Nephron progenitor cell (in vitro differentiated cells): ENCODE measurements around the gene CBX7.

Source experiments
- DNase-seq: peaks from one replicate; pipeline ENCODE4 v3.0.0; 2021
- H3K27ac Mint-ChIP-seq: 2 replicates; pipeline ENCODE4 v1.8.0; 2021; ENCODE audit warnings: mild to moderate bottlenecking, moderate library complexity, mixed read lengths
- H3K27me3 Mint-ChIP-seq: 2 replicates; pipeline ENCODE4 v1.8.0; 2021; ENCODE audit warnings: mild to moderate bottlenecking, low read depth, mixed read lengths; ENCODE audit not compliant: poor library complexity
- H3K36me3 Mint-ChIP-seq: 2 replicates; pipeline ENCODE4 v1.8.0; 2021; ENCODE audit warnings: low read depth, mixed read lengths
- H3K4me1 Mint-ChIP-seq: 2 replicates; pipeline ENCODE4 v1.8.0; 2021; ENCODE audit warnings: mixed read lengths
- H3K4me3 Mint-ChIP-seq: 2 replicates; pipeline ENCODE4 v1.8.0; 2021; ENCODE audit warnings: mild to moderate bottlenecking, moderate library complexity, mixed read lengths
- H3K9me3 Mint-ChIP-seq: 2 replicates; pipeline ENCODE4 v1.8.0; 2021; ENCODE audit warnings: mild to moderate bottlenecking, moderate library complexity, mixed read lengths
- TF ChIP-seq, protein P1 (sequence below): fragments of 200-600 bp; sonication (generic); IDR thresholded peaks from 2 replicates; pipeline ENCODE4 v1.5.0; 2021; ENCODE audit warnings: antibody characterized with exemption

The CBX7 gene

DNA sequence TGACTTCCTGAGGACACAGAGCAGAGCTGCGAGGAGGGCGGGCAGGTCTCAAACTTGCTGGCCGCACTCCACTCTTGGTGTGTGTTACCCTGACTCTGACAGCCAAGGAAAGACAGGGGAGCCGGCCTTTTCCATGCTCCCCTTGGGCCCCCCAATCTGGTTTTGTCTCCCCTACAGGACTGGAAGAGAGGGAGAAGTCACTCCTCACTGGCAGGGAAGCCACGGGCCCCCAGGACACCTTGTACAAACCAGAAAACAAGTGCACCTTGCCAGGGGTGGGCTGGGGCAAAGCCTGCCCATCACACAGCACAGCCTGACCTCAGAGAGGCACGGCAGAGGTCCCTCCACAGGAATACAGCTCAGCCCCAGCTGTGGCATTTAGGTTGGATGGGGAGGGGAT, 20.2 kb downstream of the CBX7 start:
- Mint-ChIP-seq H3K36me3 (no peaks in the 10 kb centered on the region), H3K27ac (no peak overlapping the region), H3K9me3 (peaks cover 5% of the 10 kb centered on the region), H3K27me3 (peaks cover 8% of the 10 kb centered on the region), H3K4me1 (peaks cover 48% of the 10 kb centered on the region), H3K4me3 (no peak overlapping the region)
- no peak for DNase-seq
- TF ChIP-seq, protein P1, sequence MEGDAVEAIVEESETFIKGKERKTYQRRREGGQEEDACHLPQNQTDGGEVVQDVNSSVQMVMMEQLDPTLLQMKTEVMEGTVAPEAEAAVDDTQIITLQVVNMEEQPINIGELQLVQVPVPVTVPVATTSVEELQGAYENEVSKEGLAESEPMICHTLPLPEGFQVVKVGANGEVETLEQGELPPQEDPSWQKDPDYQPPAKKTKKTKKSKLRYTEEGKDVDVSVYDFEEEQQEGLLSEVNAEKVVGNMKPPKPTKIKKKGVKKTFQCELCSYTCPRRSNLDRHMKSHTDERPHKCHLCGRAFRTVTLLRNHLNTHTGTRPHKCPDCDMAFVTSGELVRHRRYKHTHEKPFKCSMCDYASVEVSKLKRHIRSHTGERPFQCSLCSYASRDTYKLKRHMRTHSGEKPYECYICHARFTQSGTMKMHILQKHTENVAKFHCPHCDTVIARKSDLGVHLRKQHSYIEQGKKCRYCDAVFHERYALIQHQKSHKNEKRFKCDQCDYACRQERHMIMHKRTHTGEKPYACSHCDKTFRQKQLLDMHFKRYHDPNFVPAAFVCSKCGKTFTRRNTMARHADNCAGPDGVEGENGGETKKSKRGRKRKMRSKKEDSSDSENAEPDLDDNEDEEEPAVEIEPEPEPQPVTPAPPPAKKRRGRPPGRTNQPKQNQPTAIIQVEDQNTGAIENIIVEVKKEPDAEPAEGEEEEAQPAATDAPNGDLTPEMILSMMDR, result no peak

DNA sequence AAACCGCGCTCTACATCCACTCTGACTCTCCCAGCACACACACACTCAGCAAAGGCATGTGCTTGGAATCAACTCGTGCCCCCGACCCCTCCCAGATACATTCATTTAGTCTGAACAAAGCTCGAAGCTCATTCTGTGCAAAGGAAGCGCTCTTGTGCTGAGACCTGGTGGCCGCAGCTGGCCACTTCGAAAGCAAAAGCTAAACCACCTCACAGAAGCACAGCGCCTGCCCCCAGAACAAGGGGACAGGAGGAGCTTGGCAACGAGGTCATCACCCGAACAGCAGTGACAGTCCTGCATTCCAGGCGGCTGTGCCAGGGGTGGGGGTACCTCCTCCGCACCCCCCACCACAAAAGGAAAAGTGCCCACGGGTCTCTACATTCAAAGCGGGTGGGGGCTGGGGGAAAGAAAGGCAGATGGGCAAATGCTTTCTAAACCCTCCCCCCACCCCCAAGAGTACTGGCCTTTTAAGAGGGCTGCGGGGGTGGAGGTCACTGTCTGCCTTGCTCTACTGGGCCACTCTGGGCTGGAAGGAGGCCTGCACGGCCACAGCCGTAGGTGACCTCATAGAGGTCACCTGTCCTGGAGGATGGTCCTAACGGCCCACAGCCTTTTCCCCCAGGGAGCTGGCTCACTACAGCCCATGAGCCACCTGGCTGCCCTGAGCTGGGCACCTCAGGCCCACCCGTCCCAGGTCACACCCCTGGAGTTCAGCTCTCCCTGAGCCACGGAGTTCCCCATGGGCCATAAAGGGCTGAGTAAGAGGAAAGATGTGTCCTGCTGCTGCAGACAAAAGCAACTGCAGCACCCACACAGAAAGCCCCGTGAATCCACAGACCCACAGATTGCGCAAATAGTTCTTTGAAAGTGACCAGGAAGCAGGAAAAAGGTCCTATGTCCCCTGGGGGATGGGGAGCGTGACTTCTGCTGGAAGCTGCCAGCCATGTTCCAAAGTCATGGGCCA, 21.3 kb downstream of the CBX7 start:
- H3K36me3 Mint-ChIP-seq, result no peaks in the 10 kb centered on the region
- H3K9me3 Mint-ChIP-seq, result peaks cover 5% of the 10 kb centered on the region
- TF ChIP-seq, protein P1, result no peak
- DNase-seq, result no peak
- peaks cover 8% of the 10 kb centered on the region for H3K27me3 Mint-ChIP-seq
- peak overlapping the region; percentile 43 for H3K4me3 Mint-ChIP-seq
- peak overlapping the region; percentile 83 for H3K27ac Mint-ChIP-seq
- peaks cover 55% of the 10 kb centered on the region for H3K4me1 Mint-ChIP-seq

DNA sequence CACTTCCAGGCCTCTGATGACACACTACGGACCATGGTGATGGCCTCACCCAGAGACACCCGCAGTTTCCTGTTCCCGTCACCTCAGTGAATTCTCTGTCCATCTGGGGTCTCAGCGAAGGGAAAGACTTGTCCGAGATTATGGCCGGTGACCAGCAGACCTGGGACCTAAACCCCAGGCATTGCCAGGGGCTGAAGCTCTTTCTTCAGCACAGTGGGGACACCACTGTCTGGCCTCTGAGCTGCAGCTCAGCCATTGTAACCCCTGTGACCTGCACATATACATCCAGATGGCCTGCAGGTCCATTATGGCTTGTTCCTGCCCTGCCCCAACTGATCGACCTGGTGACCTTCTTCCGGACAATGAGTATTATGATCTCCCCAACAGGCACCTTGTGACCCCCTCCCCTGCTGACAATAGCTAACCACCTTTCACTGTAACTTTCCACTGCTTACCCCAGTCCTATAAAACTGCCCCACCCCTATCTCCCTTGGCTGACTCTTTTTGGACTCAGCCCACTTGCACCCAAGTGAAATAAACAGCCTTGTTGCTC, 22.3 kb downstream of the CBX7 start:
- Mint-ChIP-seq H3K36me3 (no peaks in the 10 kb centered on the region), H3K4me3 (peak overlapping the region; percentile 43), H3K27me3 (peaks cover 7% of the 10 kb centered on the region), H3K9me3 (peaks cover 5% of the 10 kb centered on the region), H3K4me1 (peaks cover 53% of the 10 kb centered on the region), H3K27ac (peak overlapping the region; percentile 49)
- TF ChIP-seq, protein P1, result no peak
- no peak for DNase-seq

DNA sequence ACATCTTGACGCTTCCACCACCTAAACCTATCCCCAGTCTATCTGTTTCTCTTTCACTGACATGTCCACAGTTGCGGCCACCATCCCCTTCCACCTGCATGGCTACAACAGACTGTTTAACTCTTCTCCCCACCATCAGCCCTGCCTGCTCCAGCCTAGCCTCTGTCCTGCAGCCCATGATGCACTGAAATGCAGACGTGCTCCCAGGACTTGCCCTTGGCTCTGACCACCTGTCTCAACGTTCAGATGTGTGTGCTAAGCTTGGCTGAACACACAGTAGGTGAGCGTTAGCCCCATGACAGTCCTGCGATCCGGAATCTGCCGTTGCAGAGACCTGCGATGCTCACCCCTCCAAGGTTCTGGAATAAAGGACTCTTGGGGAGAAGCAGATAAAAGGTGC, 22.7 kb downstream of the CBX7 start:
- peaks cover 4% of the 10 kb centered on the region for H3K27me3 Mint-ChIP-seq
- no peaks in the 10 kb centered on the region for H3K36me3 Mint-ChIP-seq
- no peak overlapping the region for H3K4me3 Mint-ChIP-seq
- H3K4me1 Mint-ChIP-seq, result peaks cover 48% of the 10 kb centered on the region
- peaks cover 5% of the 10 kb centered on the region for H3K9me3 Mint-ChIP-seq
- TF ChIP-seq, protein P1, result no peak
- H3K27ac Mint-ChIP-seq, result no peak overlapping the region
- no peak for DNase-seq

DNA sequence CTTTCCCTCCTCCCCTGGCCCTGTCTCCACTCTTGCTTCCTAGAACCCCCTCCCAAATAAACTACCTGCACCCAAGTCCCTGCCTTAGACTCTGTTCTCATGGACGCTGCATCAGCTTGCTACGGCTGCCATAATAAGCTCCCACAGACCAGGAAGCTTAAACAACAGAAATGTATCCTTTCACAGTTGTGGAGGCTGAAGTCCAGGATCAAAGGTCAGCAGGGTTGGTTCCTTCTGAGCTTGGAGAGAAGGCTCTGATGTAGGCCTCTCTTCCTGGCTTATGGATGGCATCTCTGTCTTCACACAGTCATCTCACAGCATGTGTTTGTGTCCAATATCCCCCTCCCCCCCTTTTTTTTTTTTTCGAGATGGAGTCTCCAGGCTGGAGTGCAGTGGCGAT, 23.4 kb downstream of the CBX7 start:
- DNase-seq, result no peak
- H3K4me3 Mint-ChIP-seq, result no peak overlapping the region
- H3K27ac Mint-ChIP-seq, result no peak overlapping the region
- H3K4me1 Mint-ChIP-seq, result peaks cover 55% of the 10 kb centered on the region
- peaks cover 5% of the 10 kb centered on the region for H3K9me3 Mint-ChIP-seq
- TF ChIP-seq, protein P1, result no peak
- H3K27me3 Mint-ChIP-seq, result peaks cover 4% of the 10 kb centered on the region
- no peaks in the 10 kb centered on the region for H3K36me3 Mint-ChIP-seq
